ENCODE results near the gene SEC14L2. TPM values are rescaled to one million over a fixed set of nuclear protein-coding genes. Genes with fewer than 3 reads are reported as not detected.

SEC14L2 gene
- total and polyA plus RNA-seq, 2 donors (not counting 3 experiments of a cell fraction or from before 2014, with no cell fraction given), result 22.5 to 28.8 TPM

- Histone ChIP-seq H3K4me3 (replicated peaks in 1 of 3; ENCODE audit: insufficient read depth in 1 of 3, low read depth in 1 of 3, low read length in 3 of 3) (no peak overlapping the region), H3K27ac (ENCODE audit: insufficient read depth, low read depth, low read length) (no peak overlapping the region), H3K4me2 (ENCODE audit: insufficient read depth, low read length) (no peak overlapping the region), H3K27me3 (ENCODE audit: control insufficient read depth in 2 of 2, insufficient read depth in 2 of 2, low read length in 2 of 2) (no peaks in the 10 kb centered on the region), H4K20me1 (replicated peaks; ENCODE audit: control insufficient read depth, extremely low read depth, insufficient read depth, low read length) (no peaks in the 10 kb centered on the region), H3K79me2 (ENCODE audit: control insufficient read depth, insufficient read depth, low read length) (no peaks in the 10 kb centered on the region), H3K36me3 (ENCODE audit: control insufficient read depth in 2 of 2, extremely low read depth in 1 of 2, insufficient read depth in 2 of 2, low read length in 2 of 2) (no peaks in the 10 kb centered on the region), H3K9me3 (replicated peaks; ENCODE audit: control insufficient read depth, insufficient read depth, low read length) (no peaks in the 10 kb centered on the region), H3K4me1 (ENCODE audit: control insufficient read depth, extremely low read depth, insufficient read depth, low read length) (peaks cover 10% of the 10 kb centered on the region), H3K9ac (replicated peaks; ENCODE audit: extremely low read depth, insufficient read depth, low read length) (no peak overlapping the region), H3K9me1 (replicated peaks; ENCODE audit: control insufficient read depth, extremely low read depth, insufficient read depth, low read length) (no peaks in the 10 kb centered on the region), H2AFZ (ENCODE audit: low read depth, low read length) (no peak overlapping the region)
- TF ChIP-seq GATA2 (IDR thresholded peaks at IDR 0.05; ENCODE audit: insufficient read depth, insufficient read length, low read depth, low read length) (no peak), EZH2 (IDR thresholded peaks at IDR 0.05; ENCODE audit: borderline replicate concordance, low read depth, low read length, severe bottlenecking) (no peak), POLR2AphosphoS5 (IDR thresholded peaks at IDR 0.05; ENCODE audit: insufficient read depth, low read depth, low read length) (no peak), JUN (IDR thresholded peaks at IDR 0.05; ENCODE audit: borderline replicate concordance, insufficient read depth, insufficient read length, low read depth) (no peak), POLR2A (IDR thresholded peaks at IDR 0.05; ENCODE audit: low read depth, low read length) (no peak), MAX (IDR thresholded peaks at IDR 0.05; ENCODE audit: insufficient read depth, insufficient read length) (no peak), CTCF (IDR thresholded peaks at IDR 0.05; ENCODE audit: extremely low read depth in 1 of 2, insufficient read depth in 1 of 2, low read depth in 1 of 2, low read length in 2 of 2) (no peak)
- ChIA-PET CTCF (interaction anchor here (1.2 to 3.9 kb wide), 2 partner anchors 12 to 317 kb away, joined by 5 to 24 read pairs; partner anchors contain the start of gene MTFP1), POLR2A (no interaction called here)
- dilution Hi-C loops (cut with MboI; ENCODE audit: extremely low pct_ligation_motif_present, low sequenced_read_pairs), result no loop called here
- FAIRE-seq (no peak), DNase-seq (ENCODE audit: low read depth, low spot score) (no peak)
- intact Hi-C loops (cut with micrococcal nuclease), result no loop called here
- no TSS peak for BruUV-seq (replicated peaks)
These were observed 41.7 kb downstream of the SEC14L2 start for GRCh38 chr22:30438559-30438958.

Measured in endothelial cell of umbilical vein (primary cell).